ENCODE data around the gene OBP2A. TPM values are rescaled to one million over a fixed set of nuclear protein-coding genes. Genes with fewer than 3 reads are reported as not detected.

OBP2A gene
- total RNA-seq, 1 experiment from 2014 or later = not detected

DNA sequence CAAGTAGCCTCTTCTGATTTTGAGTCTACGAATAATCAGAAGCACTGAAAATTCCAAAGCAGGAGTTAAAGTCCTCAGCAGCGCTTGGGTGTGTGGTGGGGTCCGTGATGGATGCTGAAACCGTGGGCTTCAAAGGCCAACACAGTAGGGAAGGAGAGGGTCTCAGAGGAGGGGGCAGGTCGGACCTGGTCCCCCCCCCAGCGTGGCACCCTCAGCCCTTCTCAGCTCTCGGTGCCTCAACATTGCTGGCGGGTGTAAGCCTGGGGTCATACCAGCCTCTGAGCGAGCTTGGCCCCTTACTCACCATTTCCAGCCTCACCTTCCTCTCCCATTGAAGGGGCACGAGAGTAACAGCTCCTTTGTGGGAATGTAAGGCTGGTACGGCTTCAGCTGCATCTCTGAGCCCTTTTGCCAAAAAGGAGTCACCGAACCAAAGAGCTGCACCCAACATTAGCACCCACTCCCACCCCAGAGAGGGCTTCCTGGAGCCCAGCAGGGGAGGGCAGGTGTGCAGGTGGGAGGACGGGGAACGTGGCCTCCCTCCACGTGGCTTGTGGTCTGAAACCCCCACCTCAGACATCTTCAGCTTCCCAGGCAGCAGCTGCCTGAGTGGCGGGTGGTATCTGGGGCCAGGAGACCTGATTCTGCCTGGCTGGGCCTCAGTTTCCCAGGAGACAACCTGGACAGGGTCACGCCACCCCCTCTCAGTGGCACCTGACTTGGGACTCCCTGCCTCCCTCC lies 31.4 kb upstream of the OBP2A start:
- no peaks in the 10 kb centered on the region for H4K20me1 ChIP-seq (ENCODE audit: insufficient read depth)
- H3K4me2 ChIP-seq (ENCODE audit: low read length) = no peak overlapping the region
- intact Hi-C loops (cut with micrococcal nuclease) = no loop called here
- CTCF ChIA-PET = no interaction called here
- RAD21 ChIA-PET (ENCODE audit: low non-redundant PET in 1 of 2, low total read pairs in 2 of 2, uncharacterized antibody in 2 of 2, unreplicated experiment in 2 of 2) = no interaction called here
- peaks cover 6 to 24% of the 10 kb centered on the region in 2 experiments; a peak in 3 of 4 replicates for H3K4me1 ChIP-seq (ENCODE audit: control insufficient read depth in 1 of 2, insufficient read depth in 2 of 2, low read length in 2 of 2)
- ATAC-seq = no peak
- H3K9ac ChIP-seq (ENCODE audit: low read length) = no peak overlapping the region
- H3K27me3 ChIP-seq (ENCODE audit: insufficient read depth, low read length) = no peaks in the 10 kb centered on the region
- no peak overlapping the region for H3K4me3 ChIP-seq (replicated peaks in 1 of 2; ENCODE audit: low read depth in 1 of 2, low read length in 2 of 2)
- H3K36me3 ChIP-seq (ENCODE audit: control insufficient read depth in 1 of 2, insufficient read depth in 2 of 2, low read length in 2 of 2) = no peaks in the 10 kb centered on the region
- no peak overlapping the region for H3K27ac ChIP-seq (ENCODE audit: low read depth, low read length)
- no TSS peak for BruUV-seq (replicated peaks)
- POLR2A ChIA-PET = no interaction called here
- no peak overlapping the region for H2AFZ ChIP-seq (ENCODE audit: low read depth, low read length, poor library complexity, severe bottlenecking)
- no peaks in the 10 kb centered on the region for H3K9me2 ChIP-seq (ENCODE audit: insufficient read depth)
- DNase-seq (ENCODE audit: low read depth, low spot score) = no peak
- no peaks in the 10 kb centered on the region for H3K79me2 ChIP-seq (ENCODE audit: insufficient read depth, low read length)
- no peaks in the 10 kb centered on the region; a peak in 1 of 4 replicates for H3K9me3 ChIP-seq (ENCODE audit: control insufficient read depth in 1 of 2, insufficient read depth in 1 of 2, low read depth in 1 of 2, low read length in 2 of 2)
- TF ChIP-seq ELF1 (IDR thresholded peaks at IDR 0.05; ENCODE audit: borderline replicate concordance, low read depth) (no peak), POLR2A (IDR thresholded peaks at IDR 0.05; ENCODE audit: borderline replicate concordance, extremely low read depth, insufficient read depth, insufficient read length) (no peak), CBX3 (IDR thresholded peaks at IDR 0.05; ENCODE audit: low read depth) (no peak), ZFX (IDR thresholded peaks at IDR 0.05) (no peak), SP1 (IDR thresholded peaks at IDR 0.05; ENCODE audit: low read depth) (no peak), CEBPB (IDR thresholded peaks at IDR 0.05; ENCODE audit: low read depth) (no peak), EGR1 (IDR thresholded peaks at IDR 0.05; ENCODE audit: low read depth) (no peak), ZNF274 (IDR thresholded peaks at IDR 0.05; ENCODE audit: low read depth, low read length) (no peak)
- TF ChIP-seq, protein P1, sequence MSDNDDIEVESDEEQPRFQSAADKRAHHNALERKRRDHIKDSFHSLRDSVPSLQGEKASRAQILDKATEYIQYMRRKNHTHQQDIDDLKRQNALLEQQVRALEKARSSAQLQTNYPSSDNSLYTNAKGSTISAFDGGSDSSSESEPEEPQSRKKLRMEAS (IDR thresholded peaks at IDR 0.05) = no peak

GRCh38 chr9:135515083-135515951 lies 30.6 kb upstream of the OBP2A start:
- H3K27ac ChIP-seq (ENCODE audit: low read depth, low read length) = no peak overlapping the region
- no TSS peak for BruUV-seq (replicated peaks)
- no peaks in the 10 kb centered on the region for H3K79me2 ChIP-seq (ENCODE audit: insufficient read depth, low read length)
- no peak overlapping the region for H3K4me2 ChIP-seq (ENCODE audit: low read length)
- CTCF ChIA-PET = no interaction called here
- H3K27me3 ChIP-seq (ENCODE audit: insufficient read depth, low read length) = no peaks in the 10 kb centered on the region
- no peaks in the 10 kb centered on the region; a peak in 1 of 4 replicates for H3K9me3 ChIP-seq (ENCODE audit: control insufficient read depth in 1 of 2, insufficient read depth in 1 of 2, low read depth in 1 of 2, low read length in 2 of 2)
- RAD21 ChIA-PET (ENCODE audit: low non-redundant PET in 1 of 2, low total read pairs in 2 of 2, uncharacterized antibody in 2 of 2, unreplicated experiment in 2 of 2) = no interaction called here
- no peaks in the 10 kb centered on the region for H3K9me2 ChIP-seq (ENCODE audit: insufficient read depth)
- DNase-seq (ENCODE audit: low read depth, low spot score) = no peak
- H2AFZ ChIP-seq (ENCODE audit: low read depth, low read length, poor library complexity, severe bottlenecking) = no peak overlapping the region
- H3K4me3 ChIP-seq (replicated peaks in 1 of 2; ENCODE audit: low read depth in 1 of 2, low read length in 2 of 2) = no peak overlapping the region
- H3K36me3 ChIP-seq (ENCODE audit: control insufficient read depth in 1 of 2, insufficient read depth in 2 of 2, low read length in 2 of 2) = no peaks in the 10 kb centered on the region
- POLR2A ChIA-PET = no interaction called here
- no peaks in the 10 kb centered on the region for H4K20me1 ChIP-seq (ENCODE audit: insufficient read depth)
- H3K9ac ChIP-seq (ENCODE audit: low read length) = no peak overlapping the region
- H3K4me1 ChIP-seq (ENCODE audit: control insufficient read depth in 1 of 2, insufficient read depth in 2 of 2, low read length in 2 of 2) = peaks cover 6 to 24% of the 10 kb centered on the region in 2 experiments; a peak in 3 of 4 replicates
- no peak for ATAC-seq
- intact Hi-C loops (cut with micrococcal nuclease) = no loop called here
- TF ChIP-seq RAD21 (IDR thresholded peaks at IDR 0.05; ENCODE audit: low read depth) (no peak), CEBPB (IDR thresholded peaks at IDR 0.05; ENCODE audit: low read depth) (no peak), ELF1 (IDR thresholded peaks at IDR 0.05; ENCODE audit: borderline replicate concordance, low read depth) (no peak), TCF7L2 (IDR thresholded peaks at IDR 0.05; ENCODE audit: borderline replicate concordance, extremely low read depth, insufficient read depth, insufficient read length) (no peak), SIN3A (IDR thresholded peaks at IDR 0.05; ENCODE audit: low read depth) (no peak), ZFX (IDR thresholded peaks at IDR 0.05) (no peak), FOSL1 (IDR thresholded peaks at IDR 0.05; ENCODE audit: low read depth) (no peak), CBX3 (IDR thresholded peaks at IDR 0.05; ENCODE audit: low read depth) (no peak), JUND (IDR thresholded peaks at IDR 0.05) (no peak)
- TF ChIP-seq, protein P1 (IDR thresholded peaks at IDR 0.05) = no peak
- TF ChIP-seq, protein P2, sequence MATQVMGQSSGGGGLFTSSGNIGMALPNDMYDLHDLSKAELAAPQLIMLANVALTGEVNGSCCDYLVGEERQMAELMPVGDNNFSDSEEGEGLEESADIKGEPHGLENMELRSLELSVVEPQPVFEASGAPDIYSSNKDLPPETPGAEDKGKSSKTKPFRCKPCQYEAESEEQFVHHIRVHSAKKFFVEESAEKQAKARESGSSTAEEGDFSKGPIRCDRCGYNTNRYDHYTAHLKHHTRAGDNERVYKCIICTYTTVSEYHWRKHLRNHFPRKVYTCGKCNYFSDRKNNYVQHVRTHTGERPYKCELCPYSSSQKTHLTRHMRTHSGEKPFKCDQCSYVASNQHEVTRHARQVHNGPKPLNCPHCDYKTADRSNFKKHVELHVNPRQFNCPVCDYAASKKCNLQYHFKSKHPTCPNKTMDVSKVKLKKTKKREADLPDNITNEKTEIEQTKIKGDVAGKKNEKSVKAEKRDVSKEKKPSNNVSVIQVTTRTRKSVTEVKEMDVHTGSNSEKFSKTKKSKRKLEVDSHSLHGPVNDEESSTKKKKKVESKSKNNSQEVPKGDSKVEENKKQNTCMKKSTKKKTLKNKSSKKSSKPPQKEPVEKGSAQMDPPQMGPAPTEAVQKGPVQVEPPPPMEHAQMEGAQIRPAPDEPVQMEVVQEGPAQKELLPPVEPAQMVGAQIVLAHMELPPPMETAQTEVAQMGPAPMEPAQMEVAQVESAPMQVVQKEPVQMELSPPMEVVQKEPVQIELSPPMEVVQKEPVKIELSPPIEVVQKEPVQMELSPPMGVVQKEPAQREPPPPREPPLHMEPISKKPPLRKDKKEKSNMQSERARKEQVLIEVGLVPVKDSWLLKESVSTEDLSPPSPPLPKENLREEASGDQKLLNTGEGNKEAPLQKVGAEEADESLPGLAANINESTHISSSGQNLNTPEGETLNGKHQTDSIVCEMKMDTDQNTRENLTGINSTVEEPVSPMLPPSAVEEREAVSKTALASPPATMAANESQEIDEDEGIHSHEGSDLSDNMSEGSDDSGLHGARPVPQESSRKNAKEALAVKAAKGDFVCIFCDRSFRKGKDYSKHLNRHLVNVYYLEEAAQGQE (IDR thresholded peaks at IDR 0.05; ENCODE audit: low read depth) = no peak
- TF ChIP-seq, protein P3, sequence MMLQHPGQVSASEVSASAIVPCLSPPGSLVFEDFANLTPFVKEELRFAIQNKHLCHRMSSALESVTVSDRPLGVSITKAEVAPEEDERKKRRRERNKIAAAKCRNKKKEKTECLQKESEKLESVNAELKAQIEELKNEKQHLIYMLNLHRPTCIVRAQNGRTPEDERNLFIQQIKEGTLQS (IDR thresholded peaks at IDR 0.05) = no peak
